ENCODE results near the gene P2RY14.
A peak's percentile ranks its signal among the peaks of the same experiment; 100 is the strongest.

- peak in 1 of 6 experiments; percentile 30 for TF ChIP-seq CTCF (IDR thresholded peaks at IDR 0.05)
- TF ChIP-seq POLR2A (IDR thresholded peaks at IDR 0.05), result no peak
Measured at GRCh38 chr3:151290673-151291072, 12.3 kb upstream of the P2RY14 start.
